ENCODE data around the gene SH3GL3.

Gene SH3GL3

DNA sequence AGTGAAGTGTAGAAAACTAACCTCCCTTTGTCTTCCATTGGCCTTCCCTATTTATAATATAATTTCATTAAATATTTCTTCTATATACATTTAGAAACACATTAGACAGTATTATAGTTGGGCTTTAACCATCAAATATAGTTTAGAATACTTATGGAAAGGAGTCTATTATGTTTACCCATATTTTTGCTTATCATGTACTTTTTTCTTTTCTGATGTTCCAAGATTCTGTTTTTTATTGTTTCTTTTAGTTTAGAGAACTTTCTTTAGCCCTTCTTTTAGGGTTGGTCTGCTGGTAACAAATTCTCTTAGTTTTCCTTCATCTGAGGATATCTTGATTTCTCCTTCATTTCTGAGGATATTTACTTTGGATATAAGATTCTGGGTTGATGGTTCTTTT lies 23.7 kb downstream of the SH3GL3 start:
- no peak for FAIRE-seq

DNA sequence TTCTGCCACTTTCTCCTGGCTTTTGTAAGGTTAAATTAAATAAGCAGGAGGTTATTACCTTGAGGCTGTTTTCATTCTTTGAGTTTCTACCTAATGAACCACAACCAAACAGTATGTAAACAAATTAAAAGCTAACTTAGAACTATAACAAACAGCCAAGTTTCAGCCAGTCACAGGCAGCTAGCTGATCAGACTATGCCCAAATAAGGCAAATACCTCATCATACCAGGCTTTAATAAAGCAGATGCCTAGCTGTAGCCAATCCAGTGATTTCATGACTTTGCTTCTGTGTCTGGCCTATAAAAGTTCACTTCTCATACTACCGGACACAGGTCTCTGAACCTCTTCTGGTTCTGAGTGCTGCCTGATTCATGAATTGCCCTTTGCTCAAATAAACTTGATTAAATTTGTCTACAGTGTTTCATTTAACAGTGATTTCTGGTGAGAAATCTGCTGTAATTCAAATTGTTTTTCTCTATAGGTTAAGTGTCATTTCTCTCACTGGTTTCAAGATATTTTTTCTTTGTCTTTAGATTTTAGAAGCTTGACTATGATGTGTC lies 24.2 kb downstream of the SH3GL3 start:
- FAIRE-seq, result no peak

DNA sequence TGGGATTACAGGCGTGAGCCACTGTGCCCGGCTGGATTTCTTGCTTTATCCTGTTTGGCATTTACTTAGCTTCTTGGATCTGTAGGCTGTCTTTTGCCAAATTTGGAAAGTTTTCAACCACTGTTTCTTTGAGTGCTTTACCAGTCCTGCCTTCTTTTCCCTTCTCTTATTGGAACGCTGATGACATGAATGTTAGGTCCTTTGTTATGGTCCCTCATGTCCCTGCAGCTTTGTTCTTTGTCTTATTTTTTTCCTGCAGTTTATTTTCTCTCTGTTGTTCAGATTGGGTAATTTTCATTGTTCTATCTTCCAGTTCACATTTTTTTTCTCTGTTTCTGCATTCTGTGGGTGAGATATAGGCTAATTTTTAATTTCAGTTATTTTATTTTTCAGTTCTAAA lies 25.0 kb downstream of the SH3GL3 start:
- FAIRE-seq, result no peak

DNA sequence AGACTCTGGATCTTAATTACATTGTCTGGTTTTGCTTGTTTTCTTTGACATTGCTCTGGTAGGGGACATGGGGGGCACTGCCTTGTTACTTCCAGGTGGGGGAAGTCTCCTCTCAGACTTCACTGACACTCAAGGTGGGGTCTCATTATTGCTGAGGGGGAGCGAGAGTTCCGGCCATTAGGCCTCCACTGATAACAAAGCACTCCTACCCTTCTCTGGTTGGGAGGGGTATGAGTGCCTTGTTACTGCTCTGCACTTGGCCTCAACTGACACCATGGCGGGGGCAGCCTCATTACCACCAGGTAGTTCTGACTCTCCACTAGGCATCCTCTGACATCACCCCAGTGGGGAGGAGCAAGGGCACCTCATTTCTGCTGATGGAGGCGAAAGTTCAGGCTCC lies 25.7 kb downstream of the SH3GL3 start:
- no peak for FAIRE-seq

DNA sequence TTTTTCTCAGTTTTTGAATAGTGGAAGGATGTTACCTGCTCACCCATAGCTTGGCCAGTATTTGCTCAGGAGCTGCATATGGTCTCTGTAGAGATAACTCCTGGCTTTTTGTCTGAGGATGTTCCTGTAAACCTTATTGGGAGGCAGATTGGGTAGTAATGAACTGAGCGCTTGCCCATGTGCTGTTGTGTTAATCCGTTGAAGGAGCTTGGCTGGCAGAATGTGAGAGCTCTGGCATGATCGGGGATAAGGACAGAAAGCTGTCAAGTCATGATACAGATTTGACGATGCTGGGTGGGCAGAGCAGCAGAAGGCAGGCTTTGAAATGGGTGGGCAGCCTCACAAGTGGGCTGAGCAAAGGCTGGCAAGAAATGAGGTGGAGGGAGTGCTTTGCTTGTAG lies 27.4 kb downstream of the SH3GL3 start:
- FAIRE-seq, result no peak

DNA sequence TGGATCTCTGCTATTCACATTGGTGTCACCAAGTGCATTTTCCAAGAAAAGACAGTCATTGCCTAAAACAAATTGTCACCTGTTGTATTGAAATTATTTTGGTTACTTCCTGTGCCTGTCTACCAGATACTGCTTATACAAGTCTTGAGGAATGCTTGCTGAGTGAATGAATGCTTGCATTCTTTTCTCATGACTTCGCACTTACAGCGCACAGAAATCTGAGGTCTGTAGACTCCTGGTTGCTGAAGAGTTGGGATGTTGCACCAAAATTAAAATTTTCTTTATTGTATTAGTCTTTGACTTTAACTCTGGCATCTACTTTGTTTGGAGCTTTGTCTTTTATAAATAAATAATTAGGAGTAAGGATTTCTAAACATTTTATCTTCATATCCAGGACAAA lies 28.4 kb downstream of the SH3GL3 start:
- FAIRE-seq, result no peak

DNA sequence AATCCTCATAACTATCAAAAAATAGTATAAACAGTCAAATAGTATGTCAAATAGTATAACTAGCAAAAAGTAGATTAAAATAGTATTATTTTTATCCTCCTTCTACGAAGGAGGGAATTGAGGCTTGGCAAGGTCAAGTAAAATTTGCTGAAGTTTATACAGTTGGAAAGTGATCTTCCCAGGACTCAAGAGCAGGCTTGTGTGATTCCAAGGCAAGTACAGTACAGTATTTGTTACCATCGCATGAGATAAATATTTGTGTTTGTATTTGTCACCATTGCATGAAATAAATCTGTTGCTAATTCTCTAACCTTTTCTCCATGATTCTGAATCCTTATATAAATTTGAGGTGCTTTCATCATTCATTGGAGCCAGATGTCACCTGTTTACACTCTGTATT lies 28.9 kb downstream of the SH3GL3 start:
- FAIRE-seq, result no peak

DNA sequence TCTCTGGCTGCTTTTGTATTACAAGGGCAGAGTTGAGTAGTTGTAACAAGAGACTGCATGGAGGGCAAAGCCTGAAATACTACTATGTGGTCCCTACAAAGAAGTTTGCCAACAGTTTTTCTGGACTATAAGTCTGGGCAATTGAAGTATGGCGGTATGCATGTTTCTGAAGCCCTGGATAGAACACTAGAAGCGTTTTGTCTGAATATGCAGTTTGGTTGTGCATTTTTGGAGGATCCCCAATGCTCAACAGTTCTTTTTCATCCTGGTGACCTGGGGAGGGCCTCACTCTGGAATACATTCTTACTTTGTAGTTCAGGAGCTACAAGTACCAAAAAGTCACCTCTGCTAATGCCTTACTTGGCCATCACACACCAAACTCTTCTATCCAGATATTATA lies 29.6 kb downstream of the SH3GL3 start:
- no peak for FAIRE-seq

DNA sequence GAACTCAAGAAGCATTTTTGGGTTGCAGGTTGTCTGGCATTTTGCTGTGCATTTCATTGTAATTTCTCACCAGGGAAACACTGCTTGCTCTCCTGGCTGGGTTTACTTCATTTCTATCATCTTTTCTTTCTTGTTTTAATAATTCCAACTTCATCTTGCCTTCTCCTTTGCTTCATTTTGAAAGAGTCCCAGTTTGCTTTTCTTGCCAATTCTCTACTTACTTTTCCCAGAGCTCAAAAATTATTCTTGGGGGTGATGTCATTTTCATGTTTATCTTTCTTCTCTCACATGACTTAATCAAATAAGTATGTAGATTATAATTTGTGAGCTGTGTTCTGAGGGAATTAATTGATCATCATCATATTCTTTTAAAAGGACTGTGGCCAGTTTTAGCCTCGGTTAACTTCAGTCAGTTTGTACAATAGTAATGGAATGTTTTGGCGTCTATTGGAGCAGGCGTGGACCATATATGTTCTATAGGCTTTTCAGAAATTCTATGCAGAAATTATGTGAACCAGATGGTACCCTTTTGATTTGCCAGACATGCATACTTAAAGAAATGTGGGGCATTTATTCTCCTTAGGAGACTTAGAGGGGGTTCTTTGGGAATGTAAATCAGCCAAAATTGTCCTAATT lies 30.1 kb downstream of the SH3GL3 start:
- FAIRE-seq, result no peak

DNA sequence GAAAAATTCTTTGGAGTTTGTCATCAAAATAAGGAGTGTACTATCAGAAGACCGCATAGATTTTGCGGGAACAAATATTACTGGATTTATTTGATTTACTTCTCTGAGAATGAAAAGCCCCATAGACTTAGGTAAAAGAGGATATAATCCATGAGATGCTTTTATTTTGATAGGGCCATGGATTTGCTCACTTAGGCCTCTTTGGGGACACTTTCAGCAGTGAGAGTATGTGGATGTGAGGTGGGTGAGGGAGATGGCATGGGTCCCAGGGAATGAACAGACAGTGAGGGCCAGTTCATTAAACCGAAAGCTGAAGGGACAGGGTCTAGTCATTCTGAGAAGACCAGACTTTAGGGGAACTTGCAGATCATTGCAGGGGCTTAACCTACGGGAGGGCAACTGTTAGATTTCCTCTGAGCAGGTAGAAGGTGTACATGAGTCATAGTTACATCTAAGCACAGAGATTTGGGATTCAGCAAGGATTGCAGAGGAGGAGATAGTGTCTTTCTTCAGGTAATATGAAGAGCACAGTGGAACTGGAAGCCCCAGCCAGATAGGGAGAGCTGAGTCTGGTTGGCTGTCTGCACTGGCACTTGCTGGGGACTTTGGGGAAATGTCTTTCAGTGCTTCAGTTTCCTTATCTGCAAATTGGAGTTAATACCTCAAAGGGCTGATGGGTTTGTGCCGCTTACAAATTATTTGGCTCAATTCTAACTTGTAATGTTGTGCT lies 30.8 kb downstream of the SH3GL3 start:
- FAIRE-seq, result no peak

DNA sequence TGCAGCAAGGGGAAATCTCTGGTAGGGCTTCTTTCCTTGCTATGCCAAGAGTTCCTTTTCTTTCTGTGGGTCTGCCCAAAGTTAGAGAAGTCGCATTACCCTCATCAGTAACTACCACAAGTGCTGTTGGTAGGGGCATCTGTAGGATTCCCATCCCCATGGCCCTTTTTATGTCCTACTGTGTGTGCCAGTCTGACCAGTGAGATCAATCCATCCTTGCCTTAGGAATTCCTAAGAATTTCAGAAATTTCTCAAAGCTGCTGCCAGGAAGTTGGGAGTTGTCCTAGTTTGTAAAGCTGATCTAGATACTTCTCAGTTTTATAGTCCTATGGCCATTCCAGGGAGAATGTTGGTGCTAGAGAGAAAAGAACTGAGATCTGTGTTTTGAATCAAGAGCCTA lies 36.5 kb downstream of the SH3GL3 start:
- FAIRE-seq, result no peak

DNA sequence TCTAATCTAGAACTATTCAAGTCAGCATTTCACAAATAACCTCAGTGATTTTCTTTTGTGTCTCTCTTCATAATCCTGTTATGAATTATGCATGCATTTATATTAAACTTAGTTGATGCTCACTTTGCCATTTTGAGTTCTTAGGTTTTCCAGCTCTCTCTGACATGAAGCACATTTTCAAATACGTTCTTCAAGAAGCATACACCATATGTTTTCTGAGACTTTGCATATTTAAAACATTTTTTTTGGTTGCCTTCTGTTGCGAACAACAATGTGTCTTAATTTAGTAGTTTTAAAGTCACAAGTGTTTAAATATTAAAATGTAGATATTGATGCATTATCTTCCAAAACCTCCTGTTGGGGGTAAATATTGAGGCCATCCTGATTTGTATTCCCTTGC lies 37.5 kb downstream of the SH3GL3 start:
- no peak for FAIRE-seq

DNA sequence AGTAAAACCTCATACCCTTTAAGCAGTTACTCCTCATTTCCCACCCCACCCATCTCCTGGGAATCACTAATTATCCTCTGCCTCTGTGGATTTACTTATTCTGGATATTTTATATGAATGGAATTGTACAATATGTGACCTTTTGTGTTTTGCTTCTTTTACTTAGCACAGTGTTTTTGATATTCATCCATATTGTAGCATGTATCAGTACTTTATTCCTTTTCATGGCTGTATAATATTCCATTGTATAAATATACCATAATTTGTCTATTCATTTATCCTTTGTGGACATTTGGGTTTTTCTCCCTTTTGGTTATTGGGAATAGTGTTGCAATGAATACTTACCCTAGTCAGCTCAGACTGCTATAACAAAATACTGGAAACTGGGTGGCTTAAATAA lies 39.2 kb downstream of the SH3GL3 start:
- FAIRE-seq, result no peak

DNA sequence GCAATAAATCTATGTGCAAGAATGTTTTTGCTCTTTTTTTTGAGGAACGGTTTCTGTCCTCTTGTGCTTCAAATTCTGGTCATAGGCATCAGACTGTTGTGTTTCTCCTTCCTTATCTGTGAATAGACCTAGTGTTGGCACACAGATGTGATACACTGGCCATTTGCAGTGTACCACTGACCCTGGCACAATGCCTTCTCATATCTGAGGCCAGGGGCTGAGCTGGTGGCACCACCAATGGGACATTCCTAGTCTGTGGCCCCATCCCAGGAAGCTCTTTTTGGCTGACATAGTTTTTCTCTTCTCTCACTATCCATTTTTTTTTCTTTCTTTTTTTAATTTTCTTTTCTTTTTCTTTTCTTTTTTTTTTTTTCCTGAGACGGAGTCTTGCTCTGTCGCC lies 40.4 kb downstream of the SH3GL3 start:
- FAIRE-seq, result no peak

DNA sequence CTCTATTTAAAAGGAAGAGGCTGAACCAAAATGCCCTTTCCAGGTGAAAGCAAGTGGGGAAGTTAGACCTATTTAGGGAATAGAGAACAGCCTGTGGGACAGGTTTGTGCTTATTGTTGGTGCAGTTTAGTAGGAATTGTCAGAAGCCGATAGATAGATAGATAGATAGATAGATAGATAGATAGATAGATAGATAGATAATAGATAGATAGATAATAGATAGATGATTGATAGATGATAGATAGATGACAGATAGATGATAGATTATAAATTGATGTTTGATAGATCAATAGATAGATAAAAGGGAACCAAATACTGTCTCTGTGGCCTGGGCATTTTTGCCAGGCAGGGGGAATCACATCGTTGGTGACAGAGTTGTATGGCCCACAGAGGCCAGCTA lies 42.5 kb downstream of the SH3GL3 start:
- no peak for FAIRE-seq

DNA sequence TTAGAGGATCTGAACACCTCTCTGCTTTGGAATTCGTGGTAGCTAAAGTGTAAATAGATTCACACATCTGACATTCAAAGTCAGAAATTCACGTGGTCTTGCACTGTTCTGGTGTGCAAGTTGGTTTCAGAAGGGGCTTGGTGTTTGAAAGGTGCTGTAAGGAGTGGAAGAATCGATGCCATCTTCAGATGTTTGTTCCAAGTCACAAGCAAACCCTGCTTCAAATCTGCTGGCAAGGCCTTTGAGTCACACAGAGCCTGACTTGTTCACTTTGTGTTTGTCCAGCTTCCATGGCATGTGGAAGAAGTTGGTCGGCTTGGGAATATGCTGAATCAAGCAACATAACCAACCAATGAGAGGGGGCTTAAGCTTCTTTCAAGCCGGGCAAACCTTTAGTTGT lies 44.3 kb downstream of the SH3GL3 start:
- no peak for FAIRE-seq

DNA sequence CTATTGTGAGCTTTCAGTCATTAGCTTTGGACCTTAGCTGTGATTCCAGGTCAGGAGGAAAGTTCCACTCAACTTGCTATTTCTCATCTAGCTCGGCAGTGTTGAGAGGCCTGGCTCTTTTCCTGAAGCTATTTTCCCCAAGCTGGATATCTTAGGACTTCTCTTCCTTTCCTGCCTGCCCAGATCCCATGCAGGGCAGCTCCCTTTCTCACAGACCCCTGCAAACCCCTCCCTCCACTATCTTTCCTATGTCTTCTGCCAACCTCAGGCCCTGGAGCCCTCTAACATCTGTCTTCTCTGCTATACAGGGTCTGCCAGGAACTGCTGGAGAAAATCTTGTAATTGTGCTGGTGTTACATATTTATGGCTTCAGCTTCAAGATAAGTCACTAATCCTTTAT lies 49.6 kb downstream of the SH3GL3 start:
- no peak for FAIRE-seq

DNA sequence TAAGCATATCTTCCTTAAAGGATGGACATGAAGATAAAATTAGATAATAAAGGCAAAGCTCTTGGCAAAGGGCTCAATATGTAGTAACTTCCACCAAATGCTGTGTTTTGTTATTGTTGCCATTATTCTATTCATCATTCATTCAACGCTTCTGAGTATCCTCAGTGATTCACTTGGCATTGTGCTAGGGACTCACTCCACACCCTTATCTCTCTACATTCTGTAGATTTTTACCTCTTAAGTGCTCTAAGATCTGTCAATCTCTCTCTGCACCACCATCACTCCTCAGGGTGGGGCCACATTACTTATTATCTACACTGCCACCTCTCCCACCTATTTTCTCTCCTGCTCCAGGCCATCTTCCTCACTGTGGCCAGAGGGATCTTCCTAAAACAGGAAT lies 51.2 kb downstream of the SH3GL3 start:
- no peak for FAIRE-seq

DNA sequence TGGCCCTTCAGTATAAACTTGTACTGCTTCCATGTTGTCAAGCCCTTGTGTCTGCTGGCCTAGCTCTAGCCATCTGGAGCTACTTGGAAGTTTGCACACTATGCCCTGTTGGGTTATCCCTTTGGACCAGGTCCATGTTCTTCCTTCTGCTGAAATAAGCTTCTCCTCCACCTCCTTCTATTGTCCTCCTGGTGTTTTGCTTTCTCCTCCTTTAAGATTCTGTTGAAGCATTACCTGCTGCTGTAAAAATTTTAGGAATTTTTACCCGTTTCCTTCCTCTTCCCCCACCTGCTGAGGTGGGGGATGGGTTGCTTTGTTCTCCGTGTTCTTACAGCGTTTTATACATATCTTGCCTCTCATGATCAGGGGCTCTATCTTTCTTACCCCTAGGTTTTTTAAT lies 51.7 kb downstream of the SH3GL3 start:
- FAIRE-seq, result no peak

DNA sequence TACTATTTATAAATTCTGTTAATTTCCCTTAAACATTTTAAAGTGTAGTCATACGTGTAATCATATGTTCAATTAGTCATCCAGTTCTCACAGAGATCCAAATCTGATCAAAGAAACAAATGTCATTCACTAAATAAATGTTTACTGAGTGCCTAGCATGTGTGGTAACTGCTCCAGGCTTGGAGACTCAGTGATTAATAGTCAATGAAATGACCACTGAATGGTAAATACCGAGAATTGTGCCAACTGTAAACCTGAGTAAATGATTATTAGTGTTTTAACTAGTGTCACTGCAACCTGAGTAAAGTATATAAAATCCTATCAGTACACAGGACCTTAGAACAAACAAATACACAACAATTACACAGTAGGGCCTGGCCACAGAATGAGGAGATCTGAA lies 52.3 kb downstream of the SH3GL3 start:
- no peak for FAIRE-seq

DNA sequence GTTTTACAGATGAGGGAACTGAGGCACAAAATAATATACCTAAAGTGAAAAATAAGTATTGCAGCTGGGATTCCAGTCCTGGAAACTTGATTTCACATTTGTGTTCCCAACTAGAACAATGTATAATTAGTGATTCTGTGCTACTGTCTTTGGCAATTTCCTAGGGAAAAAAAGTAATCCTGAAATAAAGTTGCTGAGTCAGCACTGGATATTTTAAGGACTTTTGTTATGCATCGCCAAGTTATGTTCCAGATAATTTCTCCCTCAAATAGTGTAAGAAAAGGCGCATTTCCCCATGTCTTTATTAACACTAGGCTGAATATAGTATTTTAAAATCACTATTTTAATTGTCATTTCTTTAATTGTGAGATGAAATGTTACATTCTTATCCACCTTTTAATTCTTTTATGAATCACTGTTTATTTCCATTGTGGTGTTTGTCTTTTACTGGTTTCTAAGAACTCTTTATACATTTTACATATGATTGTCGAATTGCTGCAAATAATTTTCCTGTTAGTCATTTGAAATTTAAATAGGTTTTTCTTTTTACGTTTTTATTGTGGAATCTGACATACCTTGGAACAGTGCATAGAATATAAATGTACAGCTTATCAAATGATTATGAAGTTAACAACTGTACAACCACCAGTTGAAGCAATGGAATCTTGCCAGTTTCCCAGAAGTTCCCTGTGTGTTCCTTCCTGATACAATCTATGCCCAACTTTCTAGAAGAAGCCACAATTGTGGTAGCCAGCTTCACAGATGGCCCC lies 56.6 kb downstream of the SH3GL3 start:
- FAIRE-seq, result no peak

DNA sequence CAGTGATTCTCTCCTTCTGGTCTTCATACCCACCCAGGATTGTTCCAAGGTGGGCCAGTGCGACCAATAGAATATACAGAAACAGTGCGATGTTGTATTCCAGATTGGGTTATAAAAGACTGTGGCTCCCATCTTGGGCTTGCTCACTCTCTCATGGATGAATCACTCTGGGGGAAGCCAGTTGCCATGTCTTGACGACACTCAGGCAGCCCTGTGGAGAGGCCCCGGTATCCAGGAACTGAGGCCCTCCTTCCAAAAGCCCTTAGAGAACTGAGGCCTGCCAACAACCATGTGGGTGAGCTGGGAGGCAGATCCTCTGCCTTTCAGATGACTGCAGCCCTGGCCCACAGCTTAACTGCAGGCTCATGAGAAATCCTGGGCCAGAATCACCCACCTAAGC lies 57.2 kb downstream of the SH3GL3 start:
- no peak for FAIRE-seq

DNA sequence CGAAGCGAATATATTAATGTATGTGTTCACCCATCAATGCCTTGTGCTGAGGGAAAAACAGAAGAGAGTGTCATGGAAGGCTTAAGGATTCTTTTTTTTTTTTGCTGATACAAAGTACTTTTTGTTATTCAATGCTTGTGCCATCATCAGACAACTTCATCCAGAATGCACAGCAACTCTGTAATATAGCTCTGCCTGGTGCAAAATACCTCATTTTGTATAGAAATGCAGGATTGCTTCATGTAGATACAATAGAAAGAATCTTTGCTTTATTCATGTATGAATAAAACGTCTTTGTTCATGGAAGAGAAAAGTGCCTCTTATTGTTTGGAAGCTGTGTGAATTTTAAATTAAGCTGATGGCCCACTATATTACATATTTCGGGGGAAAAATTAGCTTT lies 62.9 kb downstream of the SH3GL3 start:
- no peak for FAIRE-seq

DNA sequence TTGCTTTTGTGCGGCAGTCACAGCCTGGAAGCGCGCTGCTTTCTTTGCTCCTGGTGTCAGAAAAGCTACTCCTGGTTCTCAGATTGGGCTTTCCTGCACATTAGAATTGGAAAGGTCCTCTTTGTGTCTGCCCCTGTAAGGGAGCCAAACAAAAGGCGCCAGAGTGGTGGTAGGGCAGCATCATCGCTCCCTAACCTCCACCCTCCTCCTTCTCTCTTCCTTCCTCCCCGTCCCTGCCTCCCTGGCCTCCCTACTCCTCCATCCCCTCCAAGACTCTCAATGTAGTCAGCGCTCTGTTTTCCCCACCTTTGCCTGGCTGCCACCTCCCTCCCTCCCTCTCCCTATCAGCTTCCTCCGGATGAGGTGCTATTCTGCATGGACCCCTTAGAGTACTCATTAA lies 65.3 kb downstream of the SH3GL3 start:
- no peak for FAIRE-seq

Data from colon (tissue), 2 donors.